Right atrium auricular region (tissue), 2 donors: ENCODE data around the gene SPAG6. TPM values are rescaled to one million over a fixed set of nuclear protein-coding genes. Genes with fewer than 3 reads are reported as not detected.
A peak's percentile ranks its signal among the peaks of the same experiment; 100 is the strongest.

Source experiments
- DNase-seq: peaks from one replicate; pipeline ENCODE4 v3.0.0-alpha.2; 2019; ENCODE audit warnings: low spot score
- H3K27ac ChIP-seq, 2 donors: fragments of 200-600 bp; sonication (generic); 1 replicate in 1 of 2; 2 replicates in 1 of 2; pipeline ENCODE4 v1.5.1; 2016 to 2019
- H3K27me3 ChIP-seq, 2 donors: fragments of 200-600 bp; sonication (generic); one replicate each; pipeline versions ENCODE4 v1.5.1 to v1.6.0; 2017 to 2019
- H3K36me3 ChIP-seq: fragments of 200-600 bp; sonication (generic); one replicate; pipeline ENCODE4 v1.5.1; 2016
- H3K4me1 ChIP-seq, 2 donors: fragments of 200-600 bp; sonication (generic); one replicate each; pipeline versions ENCODE4 v1.5.1 to v1.6.0; 2017 to 2019
- H3K4me3 ChIP-seq, 2 donors: fragments of 200-600 bp; sonication (generic); 1 replicate in 1 of 2; 2 replicates in 1 of 2; pipeline ENCODE4 v1.5.1; 2017 to 2019; ENCODE audit warnings: mild to moderate bottlenecking in 1 of 2, moderate library complexity in 1 of 2
- H3K9me3 ChIP-seq, 2 donors: fragments of 200-600 bp; sonication (generic); one replicate each; pipeline ENCODE4 v1.5.1; 2019
- total RNA-seq, 2 donors: library from RNA; depleted of rRNA; stranded (reverse); fragments of >200 nt; gene quantifications; one replicate each; pipeline ENCODE4 v1.1.0, GENCODE V29; 2016
- TF ChIP-seq, protein P1 (sequence below), 2 donors: fragments of 200-600 bp; sonication (generic); IDR thresholded peaks; one replicate each; pipeline ENCODE4 v1.5.1; 2019; ENCODE audit warnings: antibody characterized with exemption in 2 of 2

Gene SPAG6
- total RNA-seq, 2 donors from 2014 or later, result not detected

DNA sequence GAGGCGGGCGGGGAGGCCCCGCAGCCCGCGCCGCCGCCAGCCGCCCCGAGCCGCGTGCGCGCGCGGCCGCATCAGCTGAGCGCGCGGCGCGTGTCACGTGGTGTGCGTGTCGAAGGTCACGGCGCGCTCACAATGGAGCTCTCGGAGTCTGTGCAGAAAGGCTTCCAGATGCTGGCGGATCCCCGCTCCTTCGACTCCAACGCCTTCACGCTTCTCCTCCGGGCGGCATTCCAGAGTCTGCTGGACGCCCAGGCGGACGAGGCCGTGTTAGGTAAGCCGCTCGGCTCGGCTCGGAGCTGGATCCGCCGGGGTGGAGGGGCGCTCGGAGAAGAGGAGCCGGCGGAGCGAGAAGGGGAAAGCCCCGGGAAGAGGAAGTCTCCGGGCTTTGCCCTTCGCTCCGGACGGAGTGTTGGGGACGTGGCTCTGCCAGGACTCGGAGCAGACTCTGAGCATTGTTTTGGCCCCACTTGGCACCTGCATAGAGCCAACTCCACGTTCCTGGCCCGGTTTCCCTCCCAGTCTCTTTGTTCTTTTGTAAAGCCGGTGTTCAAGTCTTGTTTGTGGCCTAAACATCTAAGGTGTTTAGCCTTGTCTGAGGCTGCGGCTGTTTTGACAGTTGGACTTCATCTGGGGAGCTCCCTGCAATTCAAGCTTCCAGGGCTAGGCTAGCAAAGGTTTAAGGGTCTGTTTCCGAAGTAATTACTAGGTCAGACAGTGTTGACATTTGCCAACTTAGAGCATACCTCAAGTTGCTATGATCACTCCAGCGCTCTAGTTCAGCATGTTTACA lies 28.8 kb upstream of the SPAG6 start, which contains the start of gene COMMD3:
Gene COMMD3 (plus strand): TSS at position 103 of the 790 bp plus-strand sequence. CDS start 30 bp downstream, at position 133.
- no peaks in the 10 kb centered on the region for H3K9me3 ChIP-seq
- peaks cover 0 to 26% of the 10 kb centered on the region in 2 donors for H3K4me1 ChIP-seq
- peak within 1 kb of the TSS; percentile 96 to 97 for H3K27ac ChIP-seq
- H3K4me3 ChIP-seq, result peak within 1 kb of the TSS; percentile 71 to 82
- peak; percentile 85 for DNase-seq
- TF ChIP-seq, protein P1, sequence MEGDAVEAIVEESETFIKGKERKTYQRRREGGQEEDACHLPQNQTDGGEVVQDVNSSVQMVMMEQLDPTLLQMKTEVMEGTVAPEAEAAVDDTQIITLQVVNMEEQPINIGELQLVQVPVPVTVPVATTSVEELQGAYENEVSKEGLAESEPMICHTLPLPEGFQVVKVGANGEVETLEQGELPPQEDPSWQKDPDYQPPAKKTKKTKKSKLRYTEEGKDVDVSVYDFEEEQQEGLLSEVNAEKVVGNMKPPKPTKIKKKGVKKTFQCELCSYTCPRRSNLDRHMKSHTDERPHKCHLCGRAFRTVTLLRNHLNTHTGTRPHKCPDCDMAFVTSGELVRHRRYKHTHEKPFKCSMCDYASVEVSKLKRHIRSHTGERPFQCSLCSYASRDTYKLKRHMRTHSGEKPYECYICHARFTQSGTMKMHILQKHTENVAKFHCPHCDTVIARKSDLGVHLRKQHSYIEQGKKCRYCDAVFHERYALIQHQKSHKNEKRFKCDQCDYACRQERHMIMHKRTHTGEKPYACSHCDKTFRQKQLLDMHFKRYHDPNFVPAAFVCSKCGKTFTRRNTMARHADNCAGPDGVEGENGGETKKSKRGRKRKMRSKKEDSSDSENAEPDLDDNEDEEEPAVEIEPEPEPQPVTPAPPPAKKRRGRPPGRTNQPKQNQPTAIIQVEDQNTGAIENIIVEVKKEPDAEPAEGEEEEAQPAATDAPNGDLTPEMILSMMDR (IDR thresholded peaks at IDR 0.05), result no peak
- no peaks in the 10 kb centered on the region for H3K27me3 ChIP-seq
- no peaks in the 10 kb centered on the region for H3K36me3 ChIP-seq

DNA sequence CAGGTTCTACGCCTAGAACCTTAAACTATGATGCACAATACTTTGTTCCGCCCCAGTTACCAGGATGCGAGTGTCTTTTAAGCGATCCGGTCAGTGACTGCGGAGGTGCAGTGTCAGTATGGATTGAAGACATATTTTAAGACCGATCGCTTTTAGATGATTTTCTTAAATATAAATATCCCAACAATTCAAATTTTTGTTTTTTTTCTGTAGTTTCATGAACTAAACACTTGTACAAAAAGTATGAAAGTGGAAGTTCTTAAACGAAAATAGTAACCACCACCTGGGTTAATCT lies 28.3 kb upstream of the SPAG6 start:
- Histone ChIP-seq H3K27ac (peak overlapping the region; percentile 96 to 97), H3K36me3 (no peaks in the 10 kb centered on the region), H3K4me3 (peak overlapping the region; percentile 71 to 82), H3K27me3 (no peaks in the 10 kb centered on the region), H3K4me1 (peaks cover 0 to 26% of the 10 kb centered on the region in 2 donors), H3K9me3 (no peaks in the 10 kb centered on the region)
- no peak for DNase-seq
- TF ChIP-seq, protein P1 (IDR thresholded peaks at IDR 0.05), result no peak

DNA sequence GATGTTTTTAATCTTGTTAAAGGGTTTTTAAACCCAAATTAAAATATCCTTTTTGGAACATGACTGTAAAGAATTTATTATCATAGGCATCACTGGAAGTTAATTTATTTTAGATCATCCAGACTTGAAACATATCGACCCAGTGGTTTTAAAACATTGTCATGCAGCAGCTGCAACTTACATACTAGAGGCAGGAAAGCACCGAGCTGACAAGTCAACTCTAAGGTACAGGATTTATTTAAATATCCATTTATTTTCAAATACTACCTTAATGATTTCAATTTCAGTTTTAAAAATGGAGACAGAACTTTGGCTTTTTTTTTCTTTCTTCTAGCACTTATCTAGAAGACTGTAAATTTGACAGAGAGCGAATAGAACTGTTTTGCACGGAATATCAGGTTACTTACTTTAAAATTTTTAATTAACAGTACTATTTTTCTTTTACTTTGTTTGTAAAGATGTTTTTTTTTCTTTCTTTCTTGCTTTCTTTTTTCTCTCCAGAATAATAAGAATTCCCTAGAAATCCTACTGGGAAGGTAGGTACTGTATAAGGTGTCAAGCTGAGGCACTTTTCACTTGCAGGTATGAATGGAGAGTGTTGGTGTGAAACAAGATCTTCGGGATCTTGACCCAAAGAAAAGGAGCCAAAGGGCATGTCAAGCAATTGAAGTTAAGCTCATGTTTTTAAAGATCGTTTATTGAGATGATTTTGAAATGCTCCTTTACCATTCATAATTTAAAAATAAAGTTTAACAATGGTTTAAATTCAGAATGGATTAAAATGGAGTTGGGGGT lies 27.3 kb upstream of the SPAG6 start:
- TF ChIP-seq, protein P1 (IDR thresholded peaks at IDR 0.05), result no peak
- no peaks in the 10 kb centered on the region for H3K9me3 ChIP-seq
- no peak for DNase-seq
- H3K27ac ChIP-seq, result no peak overlapping the region
- peaks cover 0 to 4% of the 10 kb centered on the region in 2 donors for H3K27me3 ChIP-seq
- H3K4me3 ChIP-seq, result no peak overlapping the region
- no peaks in the 10 kb centered on the region for H3K36me3 ChIP-seq
- peaks cover 0 to 35% of the 10 kb centered on the region in 2 donors for H3K4me1 ChIP-seq

DNA sequence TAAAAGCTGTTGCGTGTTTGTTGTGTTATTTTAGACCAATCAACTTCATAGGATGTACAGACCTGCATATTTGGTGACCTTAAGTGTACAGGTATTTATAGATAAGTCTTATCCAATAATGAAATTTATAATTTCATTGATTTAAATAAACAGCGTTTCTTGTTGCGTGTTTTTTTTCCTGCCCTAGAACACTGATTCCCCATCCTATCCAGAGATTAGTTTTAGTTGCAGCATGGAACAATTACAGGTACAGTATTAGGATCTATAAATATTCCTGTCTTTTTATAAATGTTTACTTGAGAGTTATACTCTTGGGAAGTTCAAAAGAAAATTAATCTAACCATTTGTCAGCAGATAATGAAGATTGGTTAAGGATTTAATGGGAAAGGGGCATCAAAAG lies 26.5 kb upstream of the SPAG6 start:
- Histone ChIP-seq H3K27ac (no peak overlapping the region), H3K4me3 (no peak overlapping the region), H3K36me3 (no peaks in the 10 kb centered on the region), H3K27me3 (peaks cover 0 to 4% of the 10 kb centered on the region in 2 donors), H3K4me1 (peaks cover 0 to 43% of the 10 kb centered on the region in 2 donors), H3K9me3 (no peaks in the 10 kb centered on the region)
- DNase-seq, result no peak
- TF ChIP-seq, protein P1 (IDR thresholded peaks at IDR 0.05), result no peak

DNA sequence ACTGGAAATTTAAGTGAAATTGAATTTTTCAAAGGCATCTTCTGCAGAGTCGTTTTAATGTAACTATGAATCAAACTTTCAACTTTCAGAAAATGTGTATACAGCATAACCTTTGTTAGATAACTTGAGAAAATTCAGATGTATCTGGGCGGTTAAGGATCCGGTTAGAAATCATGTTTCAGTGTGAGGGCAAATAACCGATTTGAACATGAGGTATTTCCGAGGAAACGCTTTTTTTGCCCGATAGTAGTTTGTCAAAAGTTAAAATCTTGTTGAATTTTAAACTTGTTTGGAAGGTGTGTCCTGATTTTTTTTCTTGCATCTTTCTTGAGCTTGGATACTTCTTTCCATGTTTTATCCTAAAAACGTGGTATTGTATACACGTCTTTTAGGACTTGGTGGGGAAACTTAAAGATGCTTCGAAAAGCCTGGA lies 25.7 kb upstream of the SPAG6 start:
- peaks cover 0 to 4% of the 10 kb centered on the region in 2 donors for H3K27me3 ChIP-seq
- H3K36me3 ChIP-seq, result no peaks in the 10 kb centered on the region
- TF ChIP-seq, protein P1 (IDR thresholded peaks at IDR 0.05), result no peak
- H3K9me3 ChIP-seq, result no peaks in the 10 kb centered on the region
- no peak for DNase-seq
- peak overlapping the region; percentile 76 for H3K27ac ChIP-seq
- H3K4me3 ChIP-seq, result no peak overlapping the region
- peaks cover 0 to 51% of the 10 kb centered on the region in 2 donors for H3K4me1 ChIP-seq
